GM10847 (cell line): ENCODE measurements around the gene ARMH2.

Experiments
- POLR2A ChIP-seq: IDR thresholded peaks from 2 replicates; pipeline ENCODE4 v1.6.1; 2011; ENCODE audit not compliant: insufficient read length; ENCODE audit errors: extremely low read depth

Gene ARMH2

GRCh38 chr6:24753545-24753944 is 45.2 kb downstream of the ARMH2 start:
- TF ChIP-seq POLR2A: no peak

GRCh38 chr6:24752917-24753492 is 45.7 kb downstream of the ARMH2 start:
- no peak for TF ChIP-seq POLR2A

DNA sequence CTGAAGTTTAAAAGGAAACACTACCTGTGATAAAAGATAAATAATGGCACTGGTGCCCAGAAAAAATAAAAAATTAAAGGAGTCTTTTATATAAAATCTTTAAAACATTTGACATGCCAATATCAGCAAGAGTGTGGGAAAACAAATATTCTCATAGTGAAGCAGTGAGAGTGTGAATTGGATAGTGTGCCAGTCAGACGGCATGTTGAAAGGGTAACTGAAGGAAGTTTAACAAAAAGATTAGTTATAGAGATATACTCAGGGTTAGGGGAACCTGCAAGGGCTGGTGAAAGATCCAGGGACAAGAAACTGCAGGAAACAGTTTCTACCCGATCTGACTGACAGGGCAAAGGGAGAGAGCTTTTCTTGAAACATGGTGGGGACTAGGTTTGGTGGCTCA is 46.2 kb downstream of the ARMH2 start:
- TF ChIP-seq POLR2A: no peak

- no peak for TF ChIP-seq POLR2A
These were observed 49.4 kb downstream of the ARMH2 start for GRCh38 chr6:24749297-24749696.
